Measurements from ENCODE around the gene OR5L2. TPM values are rescaled to one million over a fixed set of nuclear protein-coding genes. Genes with fewer than 3 reads are reported as not detected.
"Not testable (repeated sequence)": the region's sequence is repeated elsewhere in the genome, so short reads cannot be mapped to it uniquely, and the experiment has no call there.

Gene OR5L2
- total RNA-seq, 1 donor, result not detected

- no peak overlapping the region for H3K4me3 ChIP-seq (ENCODE audit: insufficient read depth, low read length)
- no peaks in the 10 kb centered on the region for H3K79me2 ChIP-seq (ENCODE audit: insufficient read depth, low read length)
- H4K20me1 ChIP-seq (ENCODE audit: insufficient read depth, low read length), result no peaks in the 10 kb centered on the region
- no peak for DNase-seq (ENCODE audit: insufficient read length, low spot score, missing footprints)
- H2AFZ ChIP-seq (ENCODE audit: low read length), result no peak overlapping the region
- H3K27ac ChIP-seq (ENCODE audit: low read depth, low read length), result no peak overlapping the region
- H3K27me3 ChIP-seq (ENCODE audit: insufficient read depth, low read length), result no peaks in the 10 kb centered on the region
- H3K4me1 ChIP-seq (ENCODE audit: insufficient read depth, low read length), result no peaks in the 10 kb centered on the region
- no peaks in the 10 kb centered on the region for H3K9me3 ChIP-seq (ENCODE audit: low read depth, low read length)
- no peak overlapping the region for H3K4me2 ChIP-seq (ENCODE audit: insufficient read depth, low read length)
- no peak for TF ChIP-seq CTCF (IDR thresholded peaks at IDR 0.05; ENCODE audit: extremely low read depth, low read depth, low read length)
- no peaks in the 10 kb centered on the region for H3K36me3 ChIP-seq (ENCODE audit: insufficient read depth, low read length)
Measured at GRCh38 chr11:55847453-55847852, 20.4 kb downstream of the OR5L2 start.

DNA sequence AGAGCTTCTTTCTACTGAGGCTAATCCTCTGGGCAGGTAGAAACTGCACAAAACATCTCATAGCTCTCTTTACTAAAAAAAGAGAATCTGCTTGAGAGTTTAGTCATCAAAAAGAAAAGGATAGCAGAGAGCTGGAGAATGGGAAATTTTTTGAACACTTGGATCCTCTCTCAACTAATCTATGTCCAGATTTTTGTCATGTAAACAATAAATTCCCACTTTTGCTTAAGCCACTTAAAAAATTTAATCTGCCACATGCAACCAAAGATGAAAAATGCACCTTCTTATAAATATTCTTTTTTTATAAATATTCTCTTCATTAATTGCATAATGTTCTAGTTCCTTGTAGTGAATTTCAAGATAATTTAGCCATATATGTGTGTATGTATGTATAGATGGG lies 22.0 kb downstream of the OR5L2 start:
- Histone ChIP-seq H4K20me1 (ENCODE audit: insufficient read depth, low read length) (no peaks in the 10 kb centered on the region), H2AFZ (ENCODE audit: low read length) (no peak overlapping the region), H3K4me3 (ENCODE audit: insufficient read depth, low read length) (no peak overlapping the region), H3K79me2 (ENCODE audit: insufficient read depth, low read length) (no peaks in the 10 kb centered on the region), H3K4me2 (ENCODE audit: insufficient read depth, low read length) (no peak overlapping the region), H3K27me3 (ENCODE audit: insufficient read depth, low read length) (no peaks in the 10 kb centered on the region), H3K36me3 (ENCODE audit: insufficient read depth, low read length) (no peaks in the 10 kb centered on the region), H3K27ac (ENCODE audit: low read depth, low read length) (no peak overlapping the region), H3K4me1 (ENCODE audit: insufficient read depth, low read length) (no peaks in the 10 kb centered on the region), H3K9me3 (ENCODE audit: low read depth, low read length) (no peaks in the 10 kb centered on the region)
- DNase-seq (ENCODE audit: insufficient read length, low spot score, missing footprints), result peak; percentile 15
- no peak for TF ChIP-seq CTCF (IDR thresholded peaks at IDR 0.05; ENCODE audit: extremely low read depth, low read depth, low read length)

- Histone ChIP-seq H3K27me3 (ENCODE audit: insufficient read depth, low read length) (no peaks in the 10 kb centered on the region), H3K4me1 (ENCODE audit: insufficient read depth, low read length) (no peaks in the 10 kb centered on the region), H3K9me3 (ENCODE audit: low read depth, low read length) (no peaks in the 10 kb centered on the region), H3K36me3 (ENCODE audit: insufficient read depth, low read length) (no peaks in the 10 kb centered on the region), H3K4me2 (ENCODE audit: insufficient read depth, low read length) (no peak overlapping the region), H4K20me1 (ENCODE audit: insufficient read depth, low read length) (no peaks in the 10 kb centered on the region), H3K79me2 (ENCODE audit: insufficient read depth, low read length) (no peaks in the 10 kb centered on the region), H3K27ac (ENCODE audit: low read depth, low read length) (no peak overlapping the region), H2AFZ (ENCODE audit: low read length) (no peak overlapping the region), H3K4me3 (ENCODE audit: insufficient read depth, low read length) (no peak overlapping the region)
- no peak for TF ChIP-seq CTCF (IDR thresholded peaks at IDR 0.05; ENCODE audit: extremely low read depth, low read depth, low read length)
- DNase-seq (ENCODE audit: insufficient read length, low spot score, missing footprints), result no peak
Measured at GRCh38 chr11:55852141-55852540, 25.1 kb downstream of the OR5L2 start.

GRCh38 chr11:55854704-55855103 lies 27.7 kb downstream of the OR5L2 start:
- Histone ChIP-seq H4K20me1 (ENCODE audit: insufficient read depth, low read length) (no peaks in the 10 kb centered on the region), H3K4me3 (ENCODE audit: insufficient read depth, low read length) (no peak overlapping the region), H2AFZ (ENCODE audit: low read length) (no peak overlapping the region), H3K27me3 (ENCODE audit: insufficient read depth, low read length) (no peaks in the 10 kb centered on the region), H3K9me3 (ENCODE audit: low read depth, low read length) (no peaks in the 10 kb centered on the region), H3K4me1 (ENCODE audit: insufficient read depth, low read length) (no peaks in the 10 kb centered on the region), H3K36me3 (ENCODE audit: insufficient read depth, low read length) (no peaks in the 10 kb centered on the region), H3K79me2 (ENCODE audit: insufficient read depth, low read length) (no peaks in the 10 kb centered on the region), H3K27ac (ENCODE audit: low read depth, low read length) (no peak overlapping the region), H3K4me2 (ENCODE audit: insufficient read depth, low read length) (no peak overlapping the region)
- no peak for TF ChIP-seq CTCF (IDR thresholded peaks at IDR 0.05; ENCODE audit: extremely low read depth, low read depth, low read length)
- DNase-seq (ENCODE audit: insufficient read length, low spot score, missing footprints), result no peak

GRCh38 chr11:55867354-55867753 lies 40.3 kb downstream of the OR5L2 start:
- not testable (repeated sequence) for H3K4me3 ChIP-seq (ENCODE audit: insufficient read depth, low read length); H3K27me3 ChIP-seq (ENCODE audit: insufficient read depth, low read length); H3K4me2 ChIP-seq (ENCODE audit: insufficient read depth, low read length); H4K20me1 ChIP-seq (ENCODE audit: insufficient read depth, low read length); DNase-seq (ENCODE audit: insufficient read length, low spot score, missing footprints); H3K9me3 ChIP-seq (ENCODE audit: low read depth, low read length); H2AFZ ChIP-seq (ENCODE audit: low read length); H3K4me1 ChIP-seq (ENCODE audit: insufficient read depth, low read length); H3K36me3 ChIP-seq (ENCODE audit: insufficient read depth, low read length); H3K27ac ChIP-seq (ENCODE audit: low read depth, low read length); H3K79me2 ChIP-seq (ENCODE audit: insufficient read depth, low read length)

DNA sequence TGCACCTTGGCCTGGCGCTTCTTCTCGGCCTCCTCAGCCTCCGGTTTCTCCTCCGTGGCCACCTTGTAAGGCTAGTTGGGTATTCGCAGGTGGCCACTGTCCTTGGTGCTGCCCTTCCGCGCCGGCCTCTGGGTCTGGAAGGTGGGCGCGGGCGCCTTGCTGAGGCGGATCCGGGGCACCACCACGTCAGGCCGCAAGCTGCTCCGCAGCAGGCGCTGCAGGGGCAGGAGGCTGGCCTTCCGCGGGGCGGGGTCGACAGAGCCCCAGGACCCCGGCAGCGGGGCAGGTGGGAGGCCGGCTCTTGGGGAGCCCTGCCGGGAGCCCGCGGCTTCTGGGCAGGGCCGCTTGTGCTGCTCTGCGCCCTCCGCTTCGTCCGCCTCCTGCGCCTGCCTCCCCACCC lies 45.7 kb downstream of the OR5L2 start:
- H2AFZ ChIP-seq (ENCODE audit: low read length); H3K36me3 ChIP-seq (ENCODE audit: insufficient read depth, low read length); H3K4me2 ChIP-seq (ENCODE audit: insufficient read depth, low read length): not testable (repeated sequence)

More for the DNA sequence above, 45.7 kb downstream of the OR5L2 start:
- not testable (repeated sequence) for H3K79me2 ChIP-seq (ENCODE audit: insufficient read depth, low read length); H3K4me3 ChIP-seq (ENCODE audit: insufficient read depth, low read length); H3K27ac ChIP-seq (ENCODE audit: low read depth, low read length); H3K27me3 ChIP-seq (ENCODE audit: insufficient read depth, low read length); H4K20me1 ChIP-seq (ENCODE audit: insufficient read depth, low read length); DNase-seq (ENCODE audit: insufficient read length, low spot score, missing footprints); H3K9me3 ChIP-seq (ENCODE audit: low read depth, low read length); H3K4me1 ChIP-seq (ENCODE audit: insufficient read depth, low read length)
